ENCODE results near the gene YDJC.
"Not testable (repeated sequence)": the region's sequence is repeated elsewhere in the genome, so short reads cannot be mapped to it uniquely, and the experiment has no call there.

YDJC gene

GRCh38 chr22:21629255-21630149 is at the start of gene YDJC:
Gene YDJC, minus strand, starts transcription at chr22:21630022. Its CDS starts 8 bp downstream, at chr22:21630014.
- DNase-seq = peak; percentile 70 to 83

GRCh38 chr22:21679383-21679782 is 49.6 kb upstream of the YDJC start:
- DNase-seq = no peak

GRCh38 chr22:21678842-21679241 is 49.0 kb upstream of the YDJC start:
- DNase-seq = not testable (repeated sequence)

GRCh38 chr22:21677606-21678443 is 48.0 kb upstream of the YDJC start:
- no peak for DNase-seq

- no peak for DNase-seq
Observed at GRCh38 chr22:21674638-21675245, 44.9 kb upstream of the YDJC start.

- no peak for DNase-seq
Observed at GRCh38 chr22:21673534-21674321, 43.9 kb upstream of the YDJC start.

GRCh38 chr22:21672107-21672629 is 42.3 kb upstream of the YDJC start:
- no peak for DNase-seq

- DNase-seq = no peak
Observed at GRCh38 chr22:21669026-21669425, 39.2 kb upstream of the YDJC start.

- no peak for DNase-seq
Observed at GRCh38 chr22:21666786-21667185, 37.0 kb upstream of the YDJC start.

- DNase-seq = no peak
Observed at GRCh38 chr22:21665047-21665851, 35.4 kb upstream of the YDJC start.

- DNase-seq = no peak
Observed at GRCh38 chr22:21663738-21664137, 33.9 kb upstream of the YDJC start.

GRCh38 chr22:21661991-21662390 is 32.2 kb upstream of the YDJC start:
- DNase-seq = no peak

GRCh38 chr22:21660904-21661303 is 31.1 kb upstream of the YDJC start:
- DNase-seq = no peak

- no peak for DNase-seq
Observed at GRCh38 chr22:21659864-21660525, 30.2 kb upstream of the YDJC start.

- DNase-seq = peak; percentile 56 to 85
Observed at GRCh38 chr22:21657360-21658032, 27.7 kb upstream of the YDJC start.

- DNase-seq = no peak
Observed at GRCh38 chr22:21657020-21657359, 27.2 kb upstream of the YDJC start.

- no peak for DNase-seq
Observed at GRCh38 chr22:21652547-21653545, 23.0 kb upstream of the YDJC start.

- peak; percentile 54 to 75 for DNase-seq
Observed at GRCh38 chr22:21652010-21652546, 22.3 kb upstream of the YDJC start.

- DNase-seq = no peak
Observed at GRCh38 chr22:21651521-21652009, 21.7 kb upstream of the YDJC start.

Measured in SW 1271 (cell line).